GM23338 (cell line): ENCODE measurements around the gene MTHFD1L. TPM values are rescaled to one million over a fixed set of nuclear protein-coding genes. Genes with fewer than 3 reads are reported as not detected.

Experiments
- ATAC-seq: fragments of 200-7000 bp; cut with Tn5 transposase; 3 replicates; pipeline ENCODE4 v1.9.1; 2020
- DNase-seq: peaks from one replicate; pipeline ENCODE4 v3.0.0-alpha.2; 2015; ENCODE audit warnings: low spot score
- H2AFZ ChIP-seq: fragments of 200-600 bp; sonication (generic); 2 replicates; pipeline ENCODE4 v1.8.0; 2016; ENCODE audit warnings: antibody characterized with exemption, mild to moderate bottlenecking, moderate library complexity
- H3F3A ChIP-seq: fragments of 200-600 bp; sonication (generic); replicated peaks from 2 replicates; pipeline ENCODE4 v1.8.0; 2017; ENCODE audit warnings: antibody characterized with exemption, mixed run types, low read depth
- H3K27ac ChIP-seq: fragments of 200-600 bp; sonication (generic); 2 replicates; pipeline ENCODE4 v1.6.1; 2016; ENCODE audit warnings: low read depth
- H3K27me3 ChIP-seq: fragments of 200-600 bp; sonication (generic); 2 replicates; pipeline ENCODE4 v1.8.0; 2016; ENCODE audit warnings: mild to moderate bottlenecking, mixed run types, moderate library complexity; ENCODE audit not compliant: insufficient read depth
- H3K36me3 ChIP-seq: fragments of 200-600 bp; sonication (generic); 2 replicates; pipeline ENCODE4 v1.8.0; 2016; ENCODE audit warnings: mild to moderate bottlenecking; ENCODE audit not compliant: insufficient read depth
- H3K4me1 ChIP-seq: fragments of 200-600 bp; sonication (generic); 2 replicates; pipeline ENCODE4 v1.8.0; 2016; ENCODE audit warnings: mild to moderate bottlenecking, moderate library complexity; ENCODE audit not compliant: insufficient read depth
- H3K4me2 ChIP-seq: fragments of 200-600 bp; sonication (generic); 2 replicates; pipeline ENCODE4 v1.7.1; 2017; ENCODE audit warnings: mixed run types
- H3K4me3 ChIP-seq: fragments of 200-600 bp; sonication (generic); 2 replicates; pipeline ENCODE4 v1.6.1; 2016; ENCODE audit warnings: mixed run types
- H3K79me2 ChIP-seq: fragments of 200-600 bp; sonication (generic); replicated peaks from 2 replicates; pipeline ENCODE4 v1.8.0; 2017; ENCODE audit warnings: mild to moderate bottlenecking; ENCODE audit not compliant: insufficient read depth
- H3K9me2 ChIP-seq: fragments of 200-600 bp; sonication (generic); 2 replicates; pipeline ENCODE4 v1.8.0; 2017; ENCODE audit not compliant: insufficient read depth
- H4K20me1 ChIP-seq: fragments of 200-600 bp; sonication (generic); replicated peaks from 2 replicates; pipeline ENCODE4 v1.8.0; 2017; ENCODE audit warnings: mild to moderate bottlenecking; ENCODE audit not compliant: insufficient read depth
- H3K27ac Mint-ChIP-seq: 2 replicates; pipeline ENCODE4 v1.8.0; 2020; ENCODE audit warnings: inconsistent platforms, mild to moderate bottlenecking, moderate library complexity, mixed read lengths
- H3K27me3 Mint-ChIP-seq: 3 replicates; pipeline ENCODE4 v1.8.0; 2022; ENCODE audit warnings: low read depth, mild to moderate bottlenecking, moderate library complexity, mixed read lengths, inconsistent platforms; ENCODE audit not compliant: insufficient read depth, poor library complexity
- H3K36me3 Mint-ChIP-seq: 3 replicates; pipeline ENCODE4 v1.8.0; 2021; ENCODE audit warnings: low read depth, mild to moderate bottlenecking, inconsistent platforms, moderate library complexity, mixed read lengths
- H3K4me1 Mint-ChIP-seq: 3 replicates; pipeline ENCODE4 v1.8.0; 2020; ENCODE audit warnings: mild to moderate bottlenecking, inconsistent platforms, mixed read lengths
- H3K4me3 Mint-ChIP-seq: 3 replicates; pipeline ENCODE4 v1.8.0; 2021; ENCODE audit warnings: moderate library complexity, mild to moderate bottlenecking, inconsistent platforms, mixed read lengths
- H3K9me3 Mint-ChIP-seq: 3 replicates; pipeline ENCODE4 v1.8.0; 2020; ENCODE audit warnings: moderate library complexity, mild to moderate bottlenecking, inconsistent platforms, mixed read lengths
- CREB1 ChIP-seq: fragments of 250-450 bp; sonication (Bioruptor Pico); IDR thresholded peaks from 2 replicates; pipeline ENCODE4 v1.5.0; 2020; ENCODE audit warnings: low read depth, mild to moderate bottlenecking, moderate library complexity
- CTCF ChIP-seq, 2 experiments: fragments of 200-600 bp in 1 of 2; sonication (generic) in 1 of 2; conservative IDR thresholded peaks; 2 replicates each; pipeline versions ENCODE4 v1.5.1 to v1.6.1; 2016 to 2017; ENCODE audit warnings: antibody characterized with exemption in 2 of 2, low read depth in 2 of 2, mild to moderate bottlenecking in 2 of 2, moderate library complexity in 1 of 2
- ETS1 ChIP-seq: IDR thresholded peaks from 2 replicates; pipeline ENCODE4 v1.6.1; 2016; ENCODE audit warnings: antibody characterized with exemption
- EZH2 ChIP-seq: fragments of 200-600 bp; sonication (generic); IDR thresholded peaks from one replicate; pipeline ENCODE4 v1.8.0; 2017; ENCODE audit warnings: antibody characterized with exemption, mild to moderate bottlenecking, low read depth; ENCODE audit not compliant: unreplicated experiment
- EZH2phosphoT487 ChIP-seq: fragments of 200-600 bp; sonication (generic); IDR thresholded peaks from one replicate; pipeline ENCODE4 v1.8.1; 2018; ENCODE audit warnings: antibody characterized with exemption; ENCODE audit not compliant: unreplicated experiment
- JUNB ChIP-seq: IDR thresholded peaks from one replicate; pipeline ENCODE4 v1.6.1; 2016; ENCODE audit warnings: antibody characterized with exemption; ENCODE audit not compliant: unreplicated experiment
- NANOG ChIP-seq: IDR thresholded peaks from 2 replicates; pipeline ENCODE4 v1.6.1; 2016; ENCODE audit warnings: antibody characterized with exemption, borderline replicate concordance
- POLR2AphosphoS5 ChIP-seq: IDR thresholded peaks from 2 replicates; pipeline ENCODE4 v1.6.1; 2016; ENCODE audit warnings: antibody characterized with exemption, low read depth
- REST ChIP-seq: IDR thresholded peaks from one replicate; pipeline ENCODE4 v1.6.1; 2018; ENCODE audit warnings: antibody characterized with exemption; ENCODE audit not compliant: unreplicated experiment
- STAT1 ChIP-seq: IDR thresholded peaks from one replicate; pipeline ENCODE4 v1.6.1; 2016; ENCODE audit warnings: antibody characterized with exemption; ENCODE audit not compliant: unreplicated experiment
- ZNF114 ChIP-seq: fragments of 250-450 bp; sonication (Bioruptor Pico); IDR thresholded peaks from 2 replicates; pipeline ENCODE4 v1.5.0; 2020; ENCODE audit warnings: mild to moderate bottlenecking, moderate library complexity
- ZNF331 ChIP-seq: fragments of 250-450 bp; sonication (Bioruptor Pico); IDR thresholded peaks from 2 replicates; pipeline ENCODE4 v1.5.0; 2020; ENCODE audit warnings: low read depth, mild to moderate bottlenecking, moderate library complexity
- polyA plus RNA-seq: library from polyadenylated mRNA; unstranded; fragments of >200 nt; fragmentation: Nextera tagmentation; extraction: Ambion mirVana; gene quantifications from 2 replicates; pipeline ENCODE4 v1.2.1, GENCODE V29; 2016
- total RNA-seq: library from RNA; depleted of rRNA; stranded (reverse); fragments of >200 nt; shearing (Covaris generic); gene quantifications from 2 replicates; pipeline ENCODE4 v1.2.3, GENCODE V29; 2014
- TF ChIP-seq, protein P1 (sequence below): fragments of 250-450 bp; sonication (Bioruptor Pico); IDR thresholded peaks from 2 replicates; pipeline ENCODE4 v1.5.0; 2020; ENCODE audit warnings: mild to moderate bottlenecking, moderate library complexity

MTHFD1L gene
- total and polyA plus RNA-seq, 2 experiments from 2014 or later = 53.2 to 66.8 TPM

GRCh38 chr6:151008425-151008824 is 142.9 kb downstream of the MTHFD1L start:
- Mint-ChIP-seq H3K27me3 (peaks cover 5% of the 10 kb centered on the region), H3K27ac (no peak overlapping the region), H3K4me3 (no peak overlapping the region), H3K36me3 (peaks cover 15% of the 10 kb centered on the region), H3K9me3 (no peaks in the 10 kb centered on the region), H3K4me1 (peaks cover 39% of the 10 kb centered on the region)
- Histone ChIP-seq H3K36me3 (no peaks in the 10 kb centered on the region), H3K4me3 (no peak overlapping the region), H3K79me2 (no peaks in the 10 kb centered on the region), H3K4me2 (no peak overlapping the region), H3K27me3 (no peaks in the 10 kb centered on the region), H2AFZ (no peak overlapping the region), H3K4me1 (peaks cover 19% of the 10 kb centered on the region), H3F3A (0 out of 2 replicates have a peak, but pooled peaks cover under 1% of the 10 kb centered on the region), H4K20me1 (no peaks in the 10 kb centered on the region), H3K9me2 (no peaks in the 10 kb centered on the region), H3K27ac (peak overlapping the region; percentile 96; the same call in 1 of the 2 replicates)
- ATAC-seq = no peak
- DNase-seq = no peak
- TF ChIP-seq STAT1 = no peak
- no peak for TF ChIP-seq CTCF (conservative IDR thresholded peaks at IDR 0.05; ENCODE audit: low read depth in 2 of 2)
- TF ChIP-seq NANOG = no peak
- no peak for TF ChIP-seq ZNF114 (CRISPR knock-in tag)
- TF ChIP-seq ETS1 = no peak
- TF ChIP-seq EZH2phosphoT487 = no peak
- TF ChIP-seq REST = no peak
- TF ChIP-seq POLR2AphosphoS5 = no peak
- TF ChIP-seq, protein P1, sequence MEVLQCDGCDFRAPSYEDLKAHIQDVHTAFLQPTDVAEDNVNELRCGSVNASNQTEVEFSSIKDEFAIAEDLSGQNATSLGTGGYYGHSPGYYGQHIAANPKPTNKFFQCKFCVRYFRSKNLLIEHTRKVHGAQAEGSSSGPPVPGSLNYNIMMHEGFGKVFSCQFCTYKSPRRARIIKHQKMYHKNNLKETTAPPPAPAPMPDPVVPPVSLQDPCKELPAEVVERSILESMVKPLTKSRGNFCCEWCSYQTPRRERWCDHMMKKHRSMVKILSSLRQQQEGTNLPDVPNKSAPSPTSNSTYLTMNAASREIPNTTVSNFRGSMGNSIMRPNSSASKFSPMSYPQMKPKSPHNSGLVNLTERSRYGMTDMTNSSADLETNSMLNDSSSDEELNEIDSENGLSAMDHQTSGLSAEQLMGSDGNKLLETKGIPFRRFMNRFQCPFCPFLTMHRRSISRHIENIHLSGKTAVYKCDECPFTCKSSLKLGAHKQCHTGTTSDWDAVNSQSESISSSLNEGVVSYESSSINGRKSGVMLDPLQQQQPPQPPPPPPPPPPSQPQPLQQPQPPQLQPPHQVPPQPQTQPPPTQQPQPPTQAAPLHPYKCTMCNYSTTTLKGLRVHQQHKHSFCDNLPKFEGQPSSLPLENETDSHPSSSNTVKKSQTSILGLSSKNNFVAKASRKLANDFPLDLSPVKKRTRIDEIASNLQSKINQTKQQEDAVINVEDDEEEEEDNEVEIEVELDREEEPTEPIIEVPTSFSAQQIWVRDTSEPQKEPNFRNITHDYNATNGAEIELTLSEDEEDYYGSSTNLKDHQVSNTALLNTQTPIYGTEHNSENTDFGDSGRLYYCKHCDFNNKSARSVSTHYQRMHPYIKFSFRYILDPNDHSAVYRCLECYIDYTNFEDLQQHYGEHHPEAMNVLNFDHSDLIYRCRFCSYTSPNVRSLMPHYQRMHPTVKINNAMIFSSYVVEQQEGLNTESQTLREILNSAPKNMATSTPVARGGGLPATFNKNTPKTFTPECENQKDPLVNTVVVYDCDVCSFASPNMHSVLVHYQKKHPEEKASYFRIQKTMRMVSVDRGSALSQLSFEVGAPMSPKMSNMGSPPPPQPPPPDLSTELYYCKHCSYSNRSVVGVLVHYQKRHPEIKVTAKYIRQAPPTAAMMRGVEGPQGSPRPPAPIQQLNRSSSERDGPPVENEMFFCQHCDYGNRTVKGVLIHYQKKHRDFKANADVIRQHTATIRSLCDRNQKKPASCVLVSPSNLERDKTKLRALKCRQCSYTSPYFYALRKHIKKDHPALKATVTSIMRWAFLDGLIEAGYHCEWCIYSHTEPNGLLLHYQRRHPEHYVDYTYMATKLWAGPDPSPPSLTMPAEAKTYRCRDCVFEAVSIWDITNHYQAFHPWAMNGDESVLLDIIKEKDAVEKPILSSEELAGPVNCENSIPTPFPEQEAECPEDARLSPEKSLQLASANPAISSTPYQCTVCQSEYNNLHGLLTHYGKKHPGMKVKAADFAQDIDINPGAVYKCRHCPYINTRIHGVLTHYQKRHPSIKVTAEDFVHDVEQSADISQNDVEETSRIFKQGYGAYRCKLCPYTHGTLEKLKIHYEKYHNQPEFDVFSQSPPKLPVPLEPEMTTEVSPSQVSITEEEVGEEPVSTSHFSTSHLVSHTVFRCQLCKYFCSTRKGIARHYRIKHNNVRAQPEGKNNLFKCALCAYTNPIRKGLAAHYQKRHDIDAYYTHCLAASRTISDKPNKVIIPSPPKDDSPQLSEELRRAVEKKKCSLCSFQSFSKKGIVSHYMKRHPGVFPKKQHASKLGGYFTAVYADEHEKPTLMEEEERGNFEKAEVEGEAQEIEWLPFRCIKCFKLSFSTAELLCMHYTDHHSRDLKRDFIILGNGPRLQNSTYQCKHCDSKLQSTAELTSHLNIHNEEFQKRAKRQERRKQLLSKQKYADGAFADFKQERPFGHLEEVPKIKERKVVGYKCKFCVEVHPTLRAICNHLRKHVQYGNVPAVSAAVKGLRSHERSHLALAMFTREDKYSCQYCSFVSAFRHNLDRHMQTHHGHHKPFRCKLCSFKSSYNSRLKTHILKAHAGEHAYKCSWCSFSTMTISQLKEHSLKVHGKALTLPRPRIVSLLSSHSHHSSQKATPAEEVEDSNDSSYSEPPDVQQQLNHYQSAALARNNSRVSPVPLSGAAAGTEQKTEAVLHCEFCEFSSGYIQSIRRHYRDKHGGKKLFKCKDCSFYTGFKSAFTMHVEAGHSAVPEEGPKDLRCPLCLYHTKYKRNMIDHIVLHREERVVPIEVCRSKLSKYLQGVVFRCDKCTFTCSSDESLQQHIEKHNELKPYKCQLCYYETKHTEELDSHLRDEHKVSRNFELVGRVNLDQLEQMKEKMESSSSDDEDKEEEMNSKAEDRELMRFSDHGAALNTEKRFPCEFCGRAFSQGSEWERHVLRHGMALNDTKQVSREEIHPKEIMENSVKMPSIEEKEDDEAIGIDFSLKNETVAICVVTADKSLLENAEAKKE (CRISPR knock-in tag) = no peak
- no peak for TF ChIP-seq JUNB
- TF ChIP-seq ZNF331 (CRISPR knock-in tag) = no peak
- no peak for TF ChIP-seq CREB1 (CRISPR knock-in tag)
- no peak for TF ChIP-seq EZH2
